Panc1 (cell line): ENCODE data around the gene FTO. TPM values are rescaled to one million over a fixed set of nuclear protein-coding genes. Genes with fewer than 3 reads are reported as not detected.

Experiments
- ATAC-seq: fragments of 200-7000 bp; cut with Tn5 transposase; 2 replicates; pipeline ENCODE4 v1.9.1; 2020; ENCODE audit warnings: mild to moderate bottlenecking, moderate library complexity
- BruUV-seq: library from RNA; stranded (reverse); fragments of 400-500 nt; replicated peaks from 2 replicates; lab custom pipeline; 2021; lab: Mats Ljungman, UMichigan
- CTCF ChIA-PET: fragments of 300-600 bp; sonication (Branson Sonifier 250); formaldehyde crosslinking; loops from one replicate; lab custom pipeline; 2022; ENCODE audit warnings: antibody characterized with exemption; lab: Charles Lee
- POLR2A ChIA-PET: fragments of 300-600 bp; sonication (Branson Sonifier 250); formaldehyde crosslinking; loops from one replicate; lab custom pipeline; 2022; ENCODE audit warnings: antibody characterized with exemption; lab: Charles Lee
- DNase-seq: peaks from one replicate; pipeline ENCODE4 v3.0.0-alpha.2; 2010; ENCODE audit warnings: low read depth, low spot score
- H3K27ac ChIP-seq: 2 replicates; pipeline ENCODE4 v1.5.1; 2011; ENCODE audit warnings: mild to moderate bottlenecking, low read length, inconsistent platforms
- H3K27me3 ChIP-seq: fragments of 200-500 bp; sonication (Bioruptor generic); 2 replicates; pipeline ENCODE4 v1.6.0; 2014; ENCODE audit warnings: low read length, inconsistent platforms; ENCODE audit not compliant: control insufficient read depth, insufficient read depth
- H3K36me3 ChIP-seq: fragments of 200-500 bp; sonication (Bioruptor generic); 2 replicates; pipeline ENCODE4 v1.5.1; 2014; ENCODE audit warnings: inconsistent platforms, mild to moderate bottlenecking, low read length, moderate library complexity; ENCODE audit not compliant: control insufficient read depth, insufficient read depth
- H3K4me1 ChIP-seq: 2 replicates; pipeline ENCODE4 v1.5.1; 2011; ENCODE audit warnings: inconsistent platforms, mild to moderate bottlenecking, low read length, moderate library complexity; ENCODE audit not compliant: control insufficient read depth, insufficient read depth
- H3K4me3 ChIP-seq, 2 experiments: 2 replicates each; pipeline ENCODE4 v1.5.1; 2011 to 2012; ENCODE audit warnings: low read depth in 2 of 2, low read length in 2 of 2, mild to moderate bottlenecking in 2 of 2, inconsistent platforms in 1 of 2, moderate library complexity in 1 of 2
- H3K9me3 ChIP-seq: fragments of 200-500 bp; sonication (Bioruptor generic); 2 replicates; pipeline ENCODE4 v1.5.1; 2014; ENCODE audit warnings: low read depth, mild to moderate bottlenecking, inconsistent platforms, low read length, moderate library complexity; ENCODE audit not compliant: control insufficient read depth, insufficient read depth
- POLR2AphosphoS5 ChIP-seq: IDR thresholded peaks from 2 replicates; pipeline ENCODE4 v1.6.1; 2012; ENCODE audit warnings: mild to moderate bottlenecking, low read depth, low read length, moderate library complexity
- SIN3A ChIP-seq: IDR thresholded peaks from 2 replicates; pipeline ENCODE4 v1.6.1; 2012; ENCODE audit warnings: low read depth, mild to moderate bottlenecking, low read length, moderate library complexity, borderline replicate concordance; ENCODE audit not compliant: insufficient read depth
- TCF7L2 ChIP-seq: IDR thresholded peaks from 2 replicates; pipeline ENCODE4 v1.6.1; 2011; ENCODE audit warnings: mild to moderate bottlenecking, low read depth, low read length, inconsistent platforms
- in situ Hi-C: cut with HindIII; loops from 2 replicates; pipeline ENCODE4 v1.10.0; 2016; ENCODE audit warnings: low sequenced_read_pairs, low pct_unique_long_range_greater_than_20kb
- intact Hi-C: fragments of 100-400 bp; cut with micrococcal nuclease; formaldehyde crosslinking; loops from one replicate; pipeline ENCODE4 v1.10.0; 2022; ENCODE audit not compliant: unreplicated experiment
- total RNA-seq: library from RNA; stranded (reverse); gene quantifications from one replicate; pipeline ENCODE4 v1.2.1, GENCODE V29; 2021; ENCODE audit not compliant: unreplicated experiment
- TF ChIP-seq, protein P1 (sequence below), 2 experiments: IDR thresholded peaks; 2 replicates each; pipeline ENCODE4 v1.6.1; 2011 to 2012; ENCODE audit warnings: low read depth in 2 of 2, control low read depth in 1 of 2, low read length in 1 of 2, mild to moderate bottlenecking in 1 of 2, moderate library complexity in 1 of 2; ENCODE audit not compliant: insufficient read depth in 1 of 2
- TF ChIP-seq, protein P2 (sequence below): fragments of 450-650 bp; IDR thresholded peaks from 2 replicates; pipeline ENCODE4 v1.5.1; 2017; ENCODE audit warnings: mild to moderate bottlenecking

The FTO gene
- total RNA-seq, 1 experiment from 2014 or later: 38.2 TPM

DNA sequence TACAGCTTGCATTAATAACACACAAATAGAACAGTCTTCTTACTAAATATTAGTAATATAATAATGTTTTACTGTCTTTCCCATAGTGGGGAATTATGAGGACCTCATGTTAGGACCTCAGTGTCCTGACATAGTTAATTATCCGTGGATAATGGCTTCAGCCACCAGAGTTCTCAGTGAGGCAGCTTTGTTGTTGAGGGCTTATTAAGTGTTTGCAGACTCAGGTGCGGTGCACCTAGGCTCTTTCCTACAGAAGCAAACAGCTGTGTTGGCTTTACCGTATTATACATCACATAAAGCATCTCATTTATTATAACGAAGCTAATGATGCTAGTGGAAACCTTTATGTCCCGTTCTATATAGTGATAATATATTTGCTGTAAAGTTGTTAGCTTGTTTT, 246.7 kb downstream of the FTO start:
- H3K9me3 ChIP-seq: no peaks in the 10 kb centered on the region
- H3K4me3 ChIP-seq: no peak overlapping the region
- H3K27ac ChIP-seq: no peak overlapping the region
- DNase-seq (no peak), ATAC-seq (no peak)
- POLR2A ChIA-PET: no interaction called here
- H3K4me1 ChIP-seq: no peaks in the 10 kb centered on the region; the same call in 1 of the 2 replicates
- intact Hi-C loops: no loop called here
- TF ChIP-seq, protein P1, sequence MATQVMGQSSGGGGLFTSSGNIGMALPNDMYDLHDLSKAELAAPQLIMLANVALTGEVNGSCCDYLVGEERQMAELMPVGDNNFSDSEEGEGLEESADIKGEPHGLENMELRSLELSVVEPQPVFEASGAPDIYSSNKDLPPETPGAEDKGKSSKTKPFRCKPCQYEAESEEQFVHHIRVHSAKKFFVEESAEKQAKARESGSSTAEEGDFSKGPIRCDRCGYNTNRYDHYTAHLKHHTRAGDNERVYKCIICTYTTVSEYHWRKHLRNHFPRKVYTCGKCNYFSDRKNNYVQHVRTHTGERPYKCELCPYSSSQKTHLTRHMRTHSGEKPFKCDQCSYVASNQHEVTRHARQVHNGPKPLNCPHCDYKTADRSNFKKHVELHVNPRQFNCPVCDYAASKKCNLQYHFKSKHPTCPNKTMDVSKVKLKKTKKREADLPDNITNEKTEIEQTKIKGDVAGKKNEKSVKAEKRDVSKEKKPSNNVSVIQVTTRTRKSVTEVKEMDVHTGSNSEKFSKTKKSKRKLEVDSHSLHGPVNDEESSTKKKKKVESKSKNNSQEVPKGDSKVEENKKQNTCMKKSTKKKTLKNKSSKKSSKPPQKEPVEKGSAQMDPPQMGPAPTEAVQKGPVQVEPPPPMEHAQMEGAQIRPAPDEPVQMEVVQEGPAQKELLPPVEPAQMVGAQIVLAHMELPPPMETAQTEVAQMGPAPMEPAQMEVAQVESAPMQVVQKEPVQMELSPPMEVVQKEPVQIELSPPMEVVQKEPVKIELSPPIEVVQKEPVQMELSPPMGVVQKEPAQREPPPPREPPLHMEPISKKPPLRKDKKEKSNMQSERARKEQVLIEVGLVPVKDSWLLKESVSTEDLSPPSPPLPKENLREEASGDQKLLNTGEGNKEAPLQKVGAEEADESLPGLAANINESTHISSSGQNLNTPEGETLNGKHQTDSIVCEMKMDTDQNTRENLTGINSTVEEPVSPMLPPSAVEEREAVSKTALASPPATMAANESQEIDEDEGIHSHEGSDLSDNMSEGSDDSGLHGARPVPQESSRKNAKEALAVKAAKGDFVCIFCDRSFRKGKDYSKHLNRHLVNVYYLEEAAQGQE (IDR thresholded peaks at IDR 0.05; ENCODE audit: insufficient read depth in 1 of 2, low read depth in 2 of 2, low read length in 1 of 2): no peak
- TF ChIP-seq, protein P2, sequence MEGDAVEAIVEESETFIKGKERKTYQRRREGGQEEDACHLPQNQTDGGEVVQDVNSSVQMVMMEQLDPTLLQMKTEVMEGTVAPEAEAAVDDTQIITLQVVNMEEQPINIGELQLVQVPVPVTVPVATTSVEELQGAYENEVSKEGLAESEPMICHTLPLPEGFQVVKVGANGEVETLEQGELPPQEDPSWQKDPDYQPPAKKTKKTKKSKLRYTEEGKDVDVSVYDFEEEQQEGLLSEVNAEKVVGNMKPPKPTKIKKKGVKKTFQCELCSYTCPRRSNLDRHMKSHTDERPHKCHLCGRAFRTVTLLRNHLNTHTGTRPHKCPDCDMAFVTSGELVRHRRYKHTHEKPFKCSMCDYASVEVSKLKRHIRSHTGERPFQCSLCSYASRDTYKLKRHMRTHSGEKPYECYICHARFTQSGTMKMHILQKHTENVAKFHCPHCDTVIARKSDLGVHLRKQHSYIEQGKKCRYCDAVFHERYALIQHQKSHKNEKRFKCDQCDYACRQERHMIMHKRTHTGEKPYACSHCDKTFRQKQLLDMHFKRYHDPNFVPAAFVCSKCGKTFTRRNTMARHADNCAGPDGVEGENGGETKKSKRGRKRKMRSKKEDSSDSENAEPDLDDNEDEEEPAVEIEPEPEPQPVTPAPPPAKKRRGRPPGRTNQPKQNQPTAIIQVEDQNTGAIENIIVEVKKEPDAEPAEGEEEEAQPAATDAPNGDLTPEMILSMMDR: no peak
- no peak for TF ChIP-seq TCF7L2
- no peak for TF ChIP-seq POLR2AphosphoS5
- no peak for TF ChIP-seq SIN3A
- BruUV-seq: no TSS peak
- CTCF ChIA-PET: no interaction called here
- in situ Hi-C loops: no loop called here
- no peaks in the 10 kb centered on the region for H3K36me3 ChIP-seq
- H3K27me3 ChIP-seq: no peaks in the 10 kb centered on the region

DNA sequence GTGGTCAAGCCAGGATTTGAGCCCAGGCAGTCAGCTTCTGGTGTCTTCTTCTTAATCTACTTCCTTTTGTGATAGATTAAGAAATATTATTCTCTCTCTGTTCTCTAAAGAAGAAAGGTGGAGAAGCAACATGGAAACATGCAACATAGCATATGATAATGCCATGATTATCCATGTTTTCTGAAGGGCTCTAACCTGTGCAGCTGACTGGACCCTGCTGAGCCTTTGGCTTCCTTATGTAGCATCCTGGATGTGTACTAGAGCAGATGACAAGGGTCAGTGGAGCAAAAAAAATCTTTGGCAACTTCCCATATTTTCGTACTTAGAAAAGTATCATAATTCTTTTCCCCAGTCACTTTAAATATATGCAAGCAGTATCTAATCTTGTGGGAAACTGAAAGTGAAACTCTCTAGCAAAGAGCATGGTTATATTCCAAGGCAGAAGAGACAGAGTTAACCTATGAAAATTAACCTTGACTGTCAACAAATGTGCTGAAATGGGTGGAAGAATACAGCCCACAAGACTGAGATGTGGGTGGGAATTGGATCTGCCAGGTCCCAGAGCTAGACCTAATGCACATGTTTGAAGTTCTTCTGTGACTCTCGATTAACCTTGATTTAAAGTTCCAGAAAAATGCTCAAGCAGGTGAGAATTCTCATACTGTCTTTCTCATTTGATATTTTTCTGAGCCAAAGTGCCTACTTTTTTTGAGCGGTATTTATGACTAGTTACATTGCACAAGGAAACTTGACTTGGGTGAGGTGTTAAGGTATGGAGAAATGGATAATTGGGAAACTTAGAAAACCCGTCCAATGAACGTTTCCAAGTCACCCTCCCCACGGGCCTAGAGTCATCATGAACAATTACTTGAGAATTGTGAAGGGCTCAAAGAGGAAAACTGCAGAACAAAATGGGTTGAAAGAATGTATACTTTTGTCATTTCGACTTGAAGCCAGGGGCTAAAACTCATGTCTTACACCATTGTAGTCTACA, 248.6 kb downstream of the FTO start:
- BruUV-seq: no TSS peak
- no peak for ATAC-seq
- in situ Hi-C loops: no loop called here
- ChIA-PET POLR2A (no interaction called here), CTCF (no interaction called here)
- H3K36me3 ChIP-seq: no peaks in the 10 kb centered on the region
- TF ChIP-seq SIN3A: no peak
- TF ChIP-seq, protein P2: no peak
- no peak for TF ChIP-seq TCF7L2
- TF ChIP-seq POLR2AphosphoS5: no peak
- TF ChIP-seq, protein P1 (IDR thresholded peaks at IDR 0.05; ENCODE audit: insufficient read depth in 1 of 2, low read depth in 2 of 2, low read length in 1 of 2): no peak
- DNase-seq: no peak
- H3K27ac ChIP-seq: no peak overlapping the region
- no peaks in the 10 kb centered on the region; the same call in 1 of the 2 replicates for H3K4me1 ChIP-seq
- no peaks in the 10 kb centered on the region for H3K9me3 ChIP-seq
- intact Hi-C loops: no loop called here
- no peaks in the 10 kb centered on the region for H3K27me3 ChIP-seq
- no peak overlapping the region for H3K4me3 ChIP-seq
